Measurements from ENCODE around the gene RASD1.
A peak's percentile ranks its signal among the peaks of the same experiment; 100 is the strongest.

The RASD1 gene

DNA sequence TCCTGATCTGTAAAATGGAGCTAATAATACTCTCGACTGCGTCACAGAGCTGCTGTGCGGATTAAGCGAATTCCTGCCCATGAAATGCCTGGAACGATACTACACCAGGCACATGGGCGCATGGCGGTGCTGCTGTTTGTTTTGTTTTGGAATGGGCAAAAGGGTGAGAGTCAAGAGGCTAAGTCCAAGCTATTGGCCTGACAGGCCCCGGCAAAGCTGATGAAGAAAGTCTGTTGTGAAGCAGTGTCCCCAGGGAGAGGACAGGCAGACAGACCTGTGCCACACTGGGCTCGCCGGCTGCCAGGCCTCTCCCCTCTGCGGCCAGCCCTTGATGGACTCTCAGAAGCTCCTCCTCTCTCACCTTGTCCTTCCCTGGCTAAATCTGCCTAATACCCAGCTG is 31.3 kb upstream of the RASD1 start:
- WGBS, 2 experiments = 92 to 95% methylated on average over 11 of the region's 11 CpGs
- no peaks in the 10 kb centered on the region for H3K9me3 ChIP-seq (ENCODE audit: control insufficient read depth, low read length)

DNA sequence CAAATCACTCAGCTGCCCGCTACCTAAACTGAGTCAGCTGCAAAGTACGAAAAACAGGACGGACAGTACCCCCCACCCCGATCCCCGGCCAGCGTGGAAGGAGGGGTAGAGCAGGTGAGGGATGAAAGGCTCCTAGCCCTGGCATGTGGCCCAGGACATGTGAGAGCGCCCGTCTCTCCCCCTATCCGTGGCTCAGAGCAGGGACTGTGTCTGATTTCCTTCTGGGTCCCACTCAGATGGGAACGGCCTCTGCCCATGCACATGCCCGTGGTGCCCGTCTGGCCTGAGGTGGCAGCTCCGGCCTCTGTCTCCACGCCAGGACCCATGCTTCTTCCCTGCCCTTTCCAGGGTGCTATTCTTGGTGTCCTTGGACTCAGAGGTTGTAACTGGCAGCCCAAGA is 30.2 kb upstream of the RASD1 start:
- 88 to 89% methylated on average over 14 of the region's 14 CpGs for WGBS, 2 experiments
- Histone ChIP-seq H3K4me1 (ENCODE audit: control insufficient read depth, insufficient read depth, low read length) (peaks cover 18% of the 10 kb centered on the region), H3K4me3 (ENCODE audit: insufficient read depth, low read depth, low read length) (no peak overlapping the region), H3K27me3 (ENCODE audit: control insufficient read depth, insufficient read depth, low read length, poor library complexity, severe bottlenecking) (no peaks in the 10 kb centered on the region), H3K36me3 (ENCODE audit: control insufficient read depth, insufficient read depth, low read length) (no peaks in the 10 kb centered on the region), H3K27ac (ENCODE audit: insufficient read depth, low read depth, low read length, poor library complexity, severe bottlenecking) (no peak overlapping the region), H3K9me3 (ENCODE audit: control insufficient read depth, low read length) (no peaks in the 10 kb centered on the region)

More for the DNA sequence above, 31.3 kb upstream of the RASD1 start:
- Histone ChIP-seq H3K27me3 (ENCODE audit: control insufficient read depth, insufficient read depth, low read length, poor library complexity, severe bottlenecking) (no peaks in the 10 kb centered on the region), H3K4me1 (ENCODE audit: control insufficient read depth, insufficient read depth, low read length) (peaks cover 11% of the 10 kb centered on the region), H3K36me3 (ENCODE audit: control insufficient read depth, insufficient read depth, low read length) (no peaks in the 10 kb centered on the region), H3K4me3 (ENCODE audit: insufficient read depth, low read depth, low read length) (no peak overlapping the region), H3K27ac (ENCODE audit: insufficient read depth, low read depth, low read length, poor library complexity, severe bottlenecking) (no peak overlapping the region)

DNA sequence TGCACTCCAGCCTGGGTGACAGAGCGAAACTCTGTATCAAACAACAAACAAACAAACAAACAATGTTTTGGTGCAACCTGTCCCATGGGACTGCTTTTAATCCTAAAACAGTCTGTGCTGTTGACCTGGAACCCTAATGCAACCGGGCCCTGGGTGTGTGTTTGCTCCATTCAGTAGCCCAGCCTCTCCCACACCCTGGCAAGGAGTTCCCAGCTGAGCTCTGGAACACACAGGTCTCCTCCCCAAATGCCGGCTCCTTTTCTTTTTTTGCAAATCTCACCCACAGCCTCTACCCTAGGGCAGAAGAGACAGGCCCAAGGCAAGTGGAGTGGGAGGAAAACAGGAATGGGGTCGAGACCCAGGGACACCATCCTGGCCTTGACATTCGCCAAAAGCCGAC is 29.8 kb upstream of the RASD1 start:
- 86 to 87% methylated on average over 6 of the region's 6 CpGs for WGBS, 2 experiments
- H3K4me3 ChIP-seq (ENCODE audit: insufficient read depth, low read depth, low read length) = no peak overlapping the region
- no peaks in the 10 kb centered on the region for H3K27me3 ChIP-seq (ENCODE audit: control insufficient read depth, insufficient read depth, low read length, poor library complexity, severe bottlenecking)
- H3K36me3 ChIP-seq (ENCODE audit: control insufficient read depth, insufficient read depth, low read length) = no peaks in the 10 kb centered on the region
- no peak overlapping the region for H3K27ac ChIP-seq (ENCODE audit: insufficient read depth, low read depth, low read length, poor library complexity, severe bottlenecking)
- peaks cover 18% of the 10 kb centered on the region for H3K4me1 ChIP-seq (ENCODE audit: control insufficient read depth, insufficient read depth, low read length)
- H3K9me3 ChIP-seq (ENCODE audit: control insufficient read depth, low read length) = no peaks in the 10 kb centered on the region

- peaks cover 18% of the 10 kb centered on the region for H3K4me1 ChIP-seq (ENCODE audit: control insufficient read depth, insufficient read depth, low read length)
- no peaks in the 10 kb centered on the region for H3K27me3 ChIP-seq (ENCODE audit: control insufficient read depth, insufficient read depth, low read length, poor library complexity, severe bottlenecking)
- no peaks in the 10 kb centered on the region for H3K9me3 ChIP-seq (ENCODE audit: control insufficient read depth, low read length)
- H3K36me3 ChIP-seq (ENCODE audit: control insufficient read depth, insufficient read depth, low read length) = no peaks in the 10 kb centered on the region
- 84 to 88% methylated on average over 15 of the region's 15 CpGs for WGBS, 2 experiments
- no peak overlapping the region for H3K27ac ChIP-seq (ENCODE audit: insufficient read depth, low read depth, low read length, poor library complexity, severe bottlenecking)
- H3K4me3 ChIP-seq (ENCODE audit: insufficient read depth, low read depth, low read length) = no peak overlapping the region
Measured at GRCh38 chr17:17525311-17525710, 29.1 kb upstream of the RASD1 start.

DNA sequence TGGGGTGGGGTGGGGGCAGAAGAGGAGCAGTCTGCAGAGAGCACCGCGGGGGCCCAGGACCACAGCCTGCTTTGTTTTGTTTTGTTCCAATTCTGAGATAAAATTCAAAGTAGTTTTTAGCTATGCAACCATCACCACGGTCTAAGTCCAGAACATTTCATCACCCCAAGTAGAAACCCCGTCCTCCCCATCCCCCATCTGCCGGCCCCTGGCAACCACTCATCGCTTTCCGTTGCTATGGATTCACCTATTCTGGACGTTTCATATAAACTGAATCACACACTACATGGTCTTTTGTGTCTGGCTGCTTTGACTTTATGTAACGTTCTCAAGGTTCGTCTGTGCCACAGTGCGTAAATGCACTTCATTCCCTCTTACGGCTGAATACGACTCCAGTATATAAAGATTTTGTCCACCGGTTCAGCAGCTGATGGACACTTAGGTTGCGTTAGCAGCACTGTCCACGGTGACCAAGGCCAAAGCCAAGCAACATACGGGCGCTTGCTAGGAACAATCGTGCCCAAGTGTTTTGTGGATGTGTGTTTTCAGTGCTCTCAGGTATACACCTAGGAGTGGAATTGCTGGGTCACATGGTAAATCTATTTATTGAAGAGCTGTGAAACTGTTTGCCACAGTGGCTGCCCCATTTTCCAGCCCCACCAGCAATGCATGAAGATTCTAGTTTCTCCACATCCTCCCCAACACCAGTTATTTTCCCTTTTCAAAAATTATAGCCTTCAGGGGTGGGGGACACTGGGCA is 27.7 kb upstream of the RASD1 start:
- Histone ChIP-seq H3K9me3 (ENCODE audit: control insufficient read depth, low read length) (no peaks in the 10 kb centered on the region), H3K27ac (ENCODE audit: insufficient read depth, low read depth, low read length, poor library complexity, severe bottlenecking) (no peak overlapping the region), H3K27me3 (ENCODE audit: control insufficient read depth, insufficient read depth, low read length, poor library complexity, severe bottlenecking) (no peaks in the 10 kb centered on the region), H3K4me1 (ENCODE audit: control insufficient read depth, insufficient read depth, low read length) (peaks cover 18% of the 10 kb centered on the region), H3K36me3 (ENCODE audit: control insufficient read depth, insufficient read depth, low read length) (no peaks in the 10 kb centered on the region), H3K4me3 (ENCODE audit: insufficient read depth, low read depth, low read length) (no peak overlapping the region)
- 90 to 91% methylated on average over 19 of the region's 19 CpGs for WGBS, 2 experiments

DNA sequence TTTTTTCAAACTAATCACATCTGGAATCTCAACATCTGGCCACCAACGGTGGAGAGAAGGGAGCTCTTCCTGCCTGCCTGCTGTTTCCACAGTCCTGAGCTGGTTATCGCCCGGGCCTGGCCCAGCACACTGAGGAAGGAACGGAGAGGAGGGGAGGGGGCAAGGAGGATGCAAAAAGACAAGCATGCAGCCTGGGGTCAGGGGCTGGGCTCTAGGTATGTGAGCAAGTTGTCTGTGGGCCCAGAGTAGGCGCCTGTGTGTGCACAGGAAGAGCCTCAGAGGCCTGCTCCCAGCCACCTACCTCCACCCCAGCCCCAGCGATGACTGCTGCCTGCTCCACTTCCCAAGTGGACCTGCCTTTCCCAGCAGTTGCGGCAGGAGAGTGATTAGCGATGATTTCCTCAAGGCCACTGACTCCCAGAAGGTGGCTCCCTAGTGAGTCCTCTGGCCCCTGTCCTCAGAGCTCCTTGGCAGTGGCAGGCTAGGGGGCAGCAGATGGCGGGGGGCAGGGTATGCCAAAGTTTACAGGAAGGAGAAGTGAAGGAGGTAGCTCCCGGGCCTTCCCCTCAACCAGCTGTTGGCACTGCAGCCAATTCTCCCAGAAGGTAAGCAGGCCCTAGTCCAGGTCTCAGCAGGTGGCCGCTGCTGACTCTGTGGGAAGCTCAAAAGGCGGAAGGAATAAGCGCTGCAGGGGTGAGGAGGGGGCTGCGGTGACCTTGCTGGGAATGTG is 27.0 kb upstream of the RASD1 start:
- no peaks in the 10 kb centered on the region for H3K36me3 ChIP-seq (ENCODE audit: control insufficient read depth, insufficient read depth, low read length)
- H3K27ac ChIP-seq (ENCODE audit: insufficient read depth, low read depth, low read length, poor library complexity, severe bottlenecking) = peak overlapping the region; percentile 50
- H3K4me1 ChIP-seq (ENCODE audit: control insufficient read depth, insufficient read depth, low read length) = peaks cover 18% of the 10 kb centered on the region
- no peak overlapping the region for H3K4me3 ChIP-seq (ENCODE audit: insufficient read depth, low read depth, low read length)
- H3K27me3 ChIP-seq (ENCODE audit: control insufficient read depth, insufficient read depth, low read length, poor library complexity, severe bottlenecking) = no peaks in the 10 kb centered on the region
- 57 to 58% methylated on average over 14 of the region's 14 CpGs for WGBS, 2 experiments
- no peaks in the 10 kb centered on the region for H3K9me3 ChIP-seq (ENCODE audit: control insufficient read depth, low read length)

GRCh38 chr17:17520599-17521232 is 24.5 kb upstream of the RASD1 start:
- no peaks in the 10 kb centered on the region for H3K9me3 ChIP-seq (ENCODE audit: control insufficient read depth, low read length)
- 91 to 92% methylated on average over 22 of the region's 22 CpGs for WGBS, 2 experiments
- H3K4me3 ChIP-seq (ENCODE audit: insufficient read depth, low read depth, low read length) = no peak overlapping the region
- peaks cover 21% of the 10 kb centered on the region for H3K4me1 ChIP-seq (ENCODE audit: control insufficient read depth, insufficient read depth, low read length)
- H3K27me3 ChIP-seq (ENCODE audit: control insufficient read depth, insufficient read depth, low read length, poor library complexity, severe bottlenecking) = no peaks in the 10 kb centered on the region
- H3K36me3 ChIP-seq (ENCODE audit: control insufficient read depth, insufficient read depth, low read length) = no peaks in the 10 kb centered on the region
- H3K27ac ChIP-seq (ENCODE audit: insufficient read depth, low read depth, low read length, poor library complexity, severe bottlenecking) = no peak overlapping the region

DNA sequence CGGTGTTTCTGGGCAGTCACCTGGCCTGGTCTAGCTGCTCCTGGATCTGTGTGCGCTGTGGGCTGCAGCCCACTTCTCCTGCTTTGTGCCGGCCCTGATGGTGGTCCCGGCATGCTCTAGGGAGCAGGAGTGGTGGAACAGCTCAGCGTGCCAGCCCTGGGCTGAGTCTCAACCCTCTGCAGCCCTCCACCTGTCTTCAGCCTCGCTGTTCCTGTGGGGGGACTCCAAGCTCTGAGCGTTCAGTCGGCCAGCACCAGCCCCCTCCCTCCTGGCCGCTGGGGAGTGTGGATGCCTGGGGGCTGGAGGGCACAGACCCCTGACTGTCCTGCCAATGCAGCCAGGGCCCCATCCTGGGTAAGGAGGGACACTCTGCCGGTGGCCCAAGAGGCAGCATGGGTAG is 23.7 kb upstream of the RASD1 start:
- 93 to 95% methylated on average over 10 of the region's 10 CpGs for WGBS, 2 experiments
- H3K27ac ChIP-seq (ENCODE audit: insufficient read depth, low read depth, low read length, poor library complexity, severe bottlenecking) = no peak overlapping the region
- H3K36me3 ChIP-seq (ENCODE audit: control insufficient read depth, insufficient read depth, low read length) = no peaks in the 10 kb centered on the region
- no peaks in the 10 kb centered on the region for H3K9me3 ChIP-seq (ENCODE audit: control insufficient read depth, low read length)
- no peak overlapping the region for H3K4me3 ChIP-seq (ENCODE audit: insufficient read depth, low read depth, low read length)
- H3K27me3 ChIP-seq (ENCODE audit: control insufficient read depth, insufficient read depth, low read length, poor library complexity, severe bottlenecking) = no peaks in the 10 kb centered on the region
- H3K4me1 ChIP-seq (ENCODE audit: control insufficient read depth, insufficient read depth, low read length) = peaks cover 29% of the 10 kb centered on the region

DNA sequence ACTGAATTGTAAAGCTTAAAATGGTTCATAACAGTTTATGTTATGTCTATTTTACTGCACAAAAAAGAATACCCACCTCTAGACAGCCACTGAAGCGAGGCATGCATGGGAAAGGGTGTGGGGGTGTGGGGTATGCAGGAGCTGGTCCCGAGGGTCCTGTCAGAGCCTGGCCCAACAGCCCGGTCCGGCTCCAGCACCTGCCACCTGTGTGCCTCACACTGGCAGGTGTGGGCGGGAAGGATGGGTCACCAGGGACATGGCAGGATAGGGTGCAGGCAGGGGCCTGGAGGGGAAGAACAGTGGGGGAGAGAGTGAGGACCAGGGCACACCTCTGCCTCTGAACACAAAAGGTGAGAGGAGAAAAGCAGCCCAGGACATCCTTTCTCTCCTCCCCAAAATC is 22.8 kb upstream of the RASD1 start:
- 95 to 96% methylated on average over 5 of the region's 5 CpGs for WGBS, 2 experiments
- Histone ChIP-seq H3K27ac (ENCODE audit: insufficient read depth, low read depth, low read length, poor library complexity, severe bottlenecking) (no peak overlapping the region), H3K36me3 (ENCODE audit: control insufficient read depth, insufficient read depth, low read length) (no peaks in the 10 kb centered on the region), H3K27me3 (ENCODE audit: control insufficient read depth, insufficient read depth, low read length, poor library complexity, severe bottlenecking) (no peaks in the 10 kb centered on the region), H3K4me3 (ENCODE audit: insufficient read depth, low read depth, low read length) (no peak overlapping the region), H3K4me1 (ENCODE audit: control insufficient read depth, insufficient read depth, low read length) (peaks cover 33% of the 10 kb centered on the region), H3K9me3 (ENCODE audit: control insufficient read depth, low read length) (no peaks in the 10 kb centered on the region)

DNA sequence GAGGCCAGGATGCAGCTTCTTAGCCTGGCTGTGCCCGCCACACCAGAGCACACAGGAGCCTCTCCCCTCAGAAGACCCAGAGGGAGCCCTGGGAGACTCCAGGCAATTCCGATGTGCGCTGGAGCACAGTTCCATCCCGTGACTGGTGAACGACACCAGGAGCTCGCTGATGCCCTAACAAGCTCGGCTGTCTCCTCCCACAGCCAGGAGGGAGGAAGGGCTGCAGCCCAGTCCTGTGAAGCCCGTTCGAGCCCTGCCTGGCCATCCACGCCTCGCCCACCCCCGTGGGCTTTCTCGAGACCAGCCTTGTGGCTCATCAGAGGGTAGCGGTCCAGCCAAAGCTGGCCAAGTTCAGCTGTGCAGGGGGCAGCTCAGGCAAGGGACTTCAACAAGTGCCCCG is 21.8 kb upstream of the RASD1 start:
- no peaks in the 10 kb centered on the region for H3K36me3 ChIP-seq (ENCODE audit: control insufficient read depth, insufficient read depth, low read length)
- no peak overlapping the region for H3K27ac ChIP-seq (ENCODE audit: insufficient read depth, low read depth, low read length, poor library complexity, severe bottlenecking)
- H3K27me3 ChIP-seq (ENCODE audit: control insufficient read depth, insufficient read depth, low read length, poor library complexity, severe bottlenecking) = no peaks in the 10 kb centered on the region
- H3K9me3 ChIP-seq (ENCODE audit: control insufficient read depth, low read length) = no peaks in the 10 kb centered on the region
- H3K4me1 ChIP-seq (ENCODE audit: control insufficient read depth, insufficient read depth, low read length) = peaks cover 27% of the 10 kb centered on the region
- H3K4me3 ChIP-seq (ENCODE audit: insufficient read depth, low read depth, low read length) = no peak overlapping the region
- WGBS, 2 experiments = 82% methylated on average over 15 of the region's 15 CpGs
